ENCODE measurements around the gene INSYN2B. TPM values are rescaled to one million over a fixed set of nuclear protein-coding genes. Genes with fewer than 3 reads are reported as not detected.

Gene INSYN2B
- total RNA-seq, 1 donor from 2014 or later, result not detected

DNA sequence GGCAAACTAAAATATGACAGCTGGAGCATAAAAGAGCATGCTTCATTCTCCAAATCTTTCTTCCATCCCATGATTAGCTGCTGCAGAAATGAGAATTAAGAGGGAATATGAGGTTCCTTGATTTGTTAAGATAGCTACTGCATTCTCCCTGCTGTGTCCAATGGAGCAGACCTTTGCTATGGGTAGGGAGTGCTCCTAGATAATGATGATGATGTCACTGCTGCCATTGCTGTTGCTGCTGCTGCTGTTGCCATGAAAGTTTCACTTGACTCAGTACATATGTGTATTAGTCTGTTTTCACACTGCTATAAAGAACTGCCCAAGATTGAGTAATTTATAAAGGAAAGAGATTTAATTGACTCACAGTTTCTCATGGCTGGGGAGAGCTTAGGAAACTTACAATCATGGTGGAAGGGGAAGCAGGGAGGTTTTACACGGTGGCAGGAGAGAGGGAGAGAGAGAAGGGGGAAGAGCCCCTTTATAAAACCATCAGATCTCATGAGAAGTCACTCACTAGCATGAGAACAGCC is 128.9 kb downstream of the INSYN2B start:
- DNase-seq, result no peak
- H3K36me3 Mint-ChIP-seq (ENCODE audit: unreplicated experiment), result peaks cover 9% of the 10 kb centered on the region

DNA sequence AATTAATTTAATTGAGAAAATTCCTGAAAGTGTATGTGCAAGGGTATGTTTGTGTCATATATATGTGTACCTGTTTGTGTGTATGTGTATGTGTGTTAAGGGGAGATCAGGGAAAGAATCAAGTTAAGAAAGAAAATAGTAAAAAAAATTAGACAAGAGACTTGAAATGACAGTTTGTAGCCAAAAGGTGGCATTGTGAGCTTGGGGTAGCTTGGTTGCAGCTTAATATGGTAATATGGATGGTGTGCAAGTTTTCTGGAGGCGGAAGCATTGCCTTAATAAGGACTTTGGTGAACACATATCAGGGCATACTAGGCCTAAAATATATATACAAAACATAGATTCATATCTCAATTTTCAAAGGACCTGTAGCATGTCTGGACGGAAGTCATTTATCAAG is 129.9 kb downstream of the INSYN2B start:
- no peak for DNase-seq
- TF ChIP-seq, protein P1, sequence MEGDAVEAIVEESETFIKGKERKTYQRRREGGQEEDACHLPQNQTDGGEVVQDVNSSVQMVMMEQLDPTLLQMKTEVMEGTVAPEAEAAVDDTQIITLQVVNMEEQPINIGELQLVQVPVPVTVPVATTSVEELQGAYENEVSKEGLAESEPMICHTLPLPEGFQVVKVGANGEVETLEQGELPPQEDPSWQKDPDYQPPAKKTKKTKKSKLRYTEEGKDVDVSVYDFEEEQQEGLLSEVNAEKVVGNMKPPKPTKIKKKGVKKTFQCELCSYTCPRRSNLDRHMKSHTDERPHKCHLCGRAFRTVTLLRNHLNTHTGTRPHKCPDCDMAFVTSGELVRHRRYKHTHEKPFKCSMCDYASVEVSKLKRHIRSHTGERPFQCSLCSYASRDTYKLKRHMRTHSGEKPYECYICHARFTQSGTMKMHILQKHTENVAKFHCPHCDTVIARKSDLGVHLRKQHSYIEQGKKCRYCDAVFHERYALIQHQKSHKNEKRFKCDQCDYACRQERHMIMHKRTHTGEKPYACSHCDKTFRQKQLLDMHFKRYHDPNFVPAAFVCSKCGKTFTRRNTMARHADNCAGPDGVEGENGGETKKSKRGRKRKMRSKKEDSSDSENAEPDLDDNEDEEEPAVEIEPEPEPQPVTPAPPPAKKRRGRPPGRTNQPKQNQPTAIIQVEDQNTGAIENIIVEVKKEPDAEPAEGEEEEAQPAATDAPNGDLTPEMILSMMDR (IDR thresholded peaks at IDR 0.05; ENCODE audit: partially characterized antibody, unreplicated experiment), result peak; percentile 26
- Mint-ChIP-seq H3K4me1 (ENCODE audit: low read depth, unreplicated experiment) (no peaks in the 10 kb centered on the region), H3K36me3 (ENCODE audit: unreplicated experiment) (peaks cover 9% of the 10 kb centered on the region), H3K4me3 (ENCODE audit: unreplicated experiment) (no peak overlapping the region), H3K27ac (ENCODE audit: unreplicated experiment) (no peak overlapping the region), H3K27me3 (ENCODE audit: unreplicated experiment) (no peaks in the 10 kb centered on the region), H3K9me3 (ENCODE audit: unreplicated experiment) (peaks cover 2% of the 10 kb centered on the region)

More for the DNA sequence above, 128.9 kb downstream of the INSYN2B start:
- TF ChIP-seq, protein P1 (IDR thresholded peaks at IDR 0.05; ENCODE audit: partially characterized antibody, unreplicated experiment), result no peak
- no peaks in the 10 kb centered on the region for H3K27me3 Mint-ChIP-seq (ENCODE audit: unreplicated experiment)
- H3K4me1 Mint-ChIP-seq (ENCODE audit: low read depth, unreplicated experiment), result no peaks in the 10 kb centered on the region
- H3K27ac Mint-ChIP-seq (ENCODE audit: unreplicated experiment), result no peak overlapping the region
- H3K9me3 Mint-ChIP-seq (ENCODE audit: unreplicated experiment), result peaks cover 2% of the 10 kb centered on the region
- H3K4me3 Mint-ChIP-seq (ENCODE audit: unreplicated experiment), result no peak overlapping the region

DNA sequence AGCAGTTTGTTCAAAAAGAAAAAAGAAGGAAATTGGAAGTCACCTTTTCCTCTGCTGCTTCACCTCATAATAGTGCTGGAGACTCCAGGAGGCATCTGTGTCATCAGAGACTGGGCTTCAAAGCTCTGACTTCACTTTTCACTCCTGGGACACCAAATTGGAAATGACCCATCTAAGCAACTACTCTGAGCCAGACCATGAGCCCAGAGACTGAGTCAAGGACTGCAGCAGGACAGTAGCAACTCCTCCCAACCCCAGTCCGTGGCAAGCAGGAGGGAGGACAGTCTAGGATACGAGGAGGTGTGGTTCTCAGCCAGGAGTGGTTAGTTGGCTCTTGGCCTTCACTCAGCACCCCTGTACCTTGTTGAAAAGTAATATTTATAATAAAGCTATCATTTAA is 131.5 kb downstream of the INSYN2B start:
- H3K36me3 Mint-ChIP-seq (ENCODE audit: unreplicated experiment), result peaks cover 9% of the 10 kb centered on the region
- peaks cover 2% of the 10 kb centered on the region for H3K9me3 Mint-ChIP-seq (ENCODE audit: unreplicated experiment)
- H3K27me3 Mint-ChIP-seq (ENCODE audit: unreplicated experiment), result no peaks in the 10 kb centered on the region
- no peak for DNase-seq
- no peaks in the 10 kb centered on the region for H3K4me1 Mint-ChIP-seq (ENCODE audit: low read depth, unreplicated experiment)
- TF ChIP-seq, protein P1 (IDR thresholded peaks at IDR 0.05; ENCODE audit: partially characterized antibody, unreplicated experiment), result no peak
- no peak overlapping the region for H3K4me3 Mint-ChIP-seq (ENCODE audit: unreplicated experiment)
- H3K27ac Mint-ChIP-seq (ENCODE audit: unreplicated experiment), result no peak overlapping the region

DNA sequence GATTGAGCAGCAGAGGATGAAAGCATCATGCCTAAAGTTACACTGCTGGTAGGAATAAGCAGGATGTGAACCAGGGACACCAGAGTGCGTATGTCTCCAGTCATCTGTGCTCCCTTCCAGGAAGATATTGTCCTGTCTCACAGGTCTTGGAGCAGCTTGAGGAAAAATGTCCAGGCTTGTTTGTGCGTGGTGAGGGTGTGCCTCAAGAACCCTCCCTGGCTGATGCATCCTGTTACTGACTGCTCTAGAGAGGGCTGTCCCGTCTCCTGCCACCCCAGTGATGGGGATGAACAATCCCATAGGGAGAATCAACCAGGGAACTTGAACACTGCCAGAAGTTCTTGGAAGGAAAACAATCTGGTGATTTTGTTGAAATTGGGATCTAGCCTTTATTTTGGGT is 132.0 kb downstream of the INSYN2B start:
- no peak overlapping the region for H3K27ac Mint-ChIP-seq (ENCODE audit: unreplicated experiment)
- peaks cover 9% of the 10 kb centered on the region for H3K36me3 Mint-ChIP-seq (ENCODE audit: unreplicated experiment)
- H3K4me3 Mint-ChIP-seq (ENCODE audit: unreplicated experiment), result no peak overlapping the region
- H3K9me3 Mint-ChIP-seq (ENCODE audit: unreplicated experiment), result peaks cover under 1% of the 10 kb centered on the region
- H3K4me1 Mint-ChIP-seq (ENCODE audit: low read depth, unreplicated experiment), result no peaks in the 10 kb centered on the region
- DNase-seq, result no peak
- TF ChIP-seq, protein P1 (IDR thresholded peaks at IDR 0.05; ENCODE audit: partially characterized antibody, unreplicated experiment), result no peak
- no peaks in the 10 kb centered on the region for H3K27me3 Mint-ChIP-seq (ENCODE audit: unreplicated experiment)

DNA sequence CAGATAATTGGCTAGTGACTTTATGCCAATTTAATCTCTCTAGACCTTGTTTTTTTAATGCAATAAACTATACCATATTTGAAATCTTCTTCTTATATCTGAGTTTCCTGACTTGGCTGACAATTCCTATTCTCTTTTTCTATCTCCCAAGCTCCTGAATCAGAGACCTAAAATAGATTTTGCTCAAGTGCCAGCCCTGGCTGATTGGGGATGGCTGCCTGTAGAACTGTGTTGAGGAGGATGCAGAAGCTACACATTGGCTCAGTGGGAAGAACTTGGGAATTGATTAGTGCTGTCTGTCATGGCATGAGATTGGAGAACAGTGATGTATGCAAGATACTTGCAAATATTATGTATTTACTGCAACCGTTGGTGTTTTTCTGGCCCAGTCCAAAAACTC is 132.8 kb downstream of the INSYN2B start:
- H3K9me3 Mint-ChIP-seq (ENCODE audit: unreplicated experiment), result no peaks in the 10 kb centered on the region
- DNase-seq, result no peak
- H3K4me1 Mint-ChIP-seq (ENCODE audit: low read depth, unreplicated experiment), result no peaks in the 10 kb centered on the region
- no peak overlapping the region for H3K4me3 Mint-ChIP-seq (ENCODE audit: unreplicated experiment)
- TF ChIP-seq, protein P1 (IDR thresholded peaks at IDR 0.05; ENCODE audit: partially characterized antibody, unreplicated experiment), result no peak
- H3K36me3 Mint-ChIP-seq (ENCODE audit: unreplicated experiment), result peaks cover 9% of the 10 kb centered on the region
- no peaks in the 10 kb centered on the region for H3K27me3 Mint-ChIP-seq (ENCODE audit: unreplicated experiment)
- H3K27ac Mint-ChIP-seq (ENCODE audit: unreplicated experiment), result no peak overlapping the region

All from glutamatergic neuron (in vitro differentiated cells).